ENCODE results near the gene AKAP6. TPM values are rescaled to one million over a fixed set of nuclear protein-coding genes. Genes with fewer than 3 reads are reported as not detected.

Gene AKAP6
- total RNA-seq, 1 experiment from 2014 or later: 2.8 TPM

- no peaks in the 10 kb centered on the region for H3K36me3 Mint-ChIP-seq (ENCODE audit: insufficient read depth, unreplicated experiment)
- no peaks in the 10 kb centered on the region for H3K9me3 Mint-ChIP-seq (ENCODE audit: low read depth, unreplicated experiment)
- H3K27ac Mint-ChIP-seq (ENCODE audit: unreplicated experiment): no peak overlapping the region
- H3K4me1 Mint-ChIP-seq (ENCODE audit: low read depth, unreplicated experiment): peaks cover 17% of the 10 kb centered on the region
- no peaks in the 10 kb centered on the region for H3K27me3 Mint-ChIP-seq (ENCODE audit: unreplicated experiment)
- DNase-seq: peak; percentile 2
- CTCF ChIA-PET: no interaction called here
- intact Hi-C loops (cut with micrococcal nuclease; ENCODE audit: unreplicated experiment): no loop called here
- no peak for TF ChIP-seq CTCF (IDR thresholded peaks at IDR 0.05; ENCODE audit: unreplicated experiment)
- no TSS peak for BruUV-seq (replicated peaks)
- H3K4me3 Mint-ChIP-seq (ENCODE audit: low read depth, unreplicated experiment): no peak overlapping the region
These were observed 21.1 kb upstream of the AKAP6 start for GRCh38 chr14:32307881-32308582.

- no TSS peak for BruUV-seq (replicated peaks)
- Mint-ChIP-seq H3K27ac (ENCODE audit: unreplicated experiment) (no peak overlapping the region), H3K4me3 (ENCODE audit: low read depth, unreplicated experiment) (no peak overlapping the region), H3K9me3 (ENCODE audit: low read depth, unreplicated experiment) (no peaks in the 10 kb centered on the region), H3K27me3 (ENCODE audit: unreplicated experiment) (no peaks in the 10 kb centered on the region), H3K36me3 (ENCODE audit: insufficient read depth, unreplicated experiment) (no peaks in the 10 kb centered on the region), H3K4me1 (ENCODE audit: low read depth, unreplicated experiment) (peaks cover 17% of the 10 kb centered on the region)
- intact Hi-C loops (cut with micrococcal nuclease; ENCODE audit: unreplicated experiment): no loop called here
- TF ChIP-seq CTCF (IDR thresholded peaks at IDR 0.05; ENCODE audit: unreplicated experiment): no peak
- DNase-seq: no peak
- CTCF ChIA-PET: interaction anchor here (1.2 kb wide), 1 partner anchor 22 kb away, joined by 3 read pairs; no protein-coding TSS in a partner anchor
These were observed 18.2 kb upstream of the AKAP6 start for GRCh38 chr14:32310876-32311275.

GRCh38 chr14:32311294-32312009, 17.6 kb upstream of the AKAP6 start:
- intact Hi-C loops (cut with micrococcal nuclease; ENCODE audit: unreplicated experiment): no loop called here
- CTCF ChIA-PET: no interaction called here
- Mint-ChIP-seq H3K27ac (ENCODE audit: unreplicated experiment) (no peak overlapping the region), H3K36me3 (ENCODE audit: insufficient read depth, unreplicated experiment) (no peaks in the 10 kb centered on the region), H3K27me3 (ENCODE audit: unreplicated experiment) (no peaks in the 10 kb centered on the region), H3K4me3 (ENCODE audit: low read depth, unreplicated experiment) (no peak overlapping the region), H3K4me1 (ENCODE audit: low read depth, unreplicated experiment) (peaks cover 17% of the 10 kb centered on the region), H3K9me3 (ENCODE audit: low read depth, unreplicated experiment) (no peaks in the 10 kb centered on the region)
- DNase-seq: no peak
- BruUV-seq (replicated peaks): no TSS peak
- no peak for TF ChIP-seq CTCF (IDR thresholded peaks at IDR 0.05; ENCODE audit: unreplicated experiment)

GRCh38 chr14:32312010-32312331, 17.1 kb upstream of the AKAP6 start:
- no peaks in the 10 kb centered on the region for H3K27me3 Mint-ChIP-seq (ENCODE audit: unreplicated experiment)
- H3K4me3 Mint-ChIP-seq (ENCODE audit: low read depth, unreplicated experiment): no peak overlapping the region
- TF ChIP-seq CTCF (IDR thresholded peaks at IDR 0.05; ENCODE audit: unreplicated experiment): no peak
- no peak overlapping the region for H3K27ac Mint-ChIP-seq (ENCODE audit: unreplicated experiment)
- intact Hi-C loops (cut with micrococcal nuclease; ENCODE audit: unreplicated experiment): no loop called here
- CTCF ChIA-PET: no interaction called here
- DNase-seq: no peak
- peaks cover 17% of the 10 kb centered on the region for H3K4me1 Mint-ChIP-seq (ENCODE audit: low read depth, unreplicated experiment)
- no TSS peak for BruUV-seq (replicated peaks)
- H3K36me3 Mint-ChIP-seq (ENCODE audit: insufficient read depth, unreplicated experiment): no peaks in the 10 kb centered on the region
- no peaks in the 10 kb centered on the region for H3K9me3 Mint-ChIP-seq (ENCODE audit: low read depth, unreplicated experiment)
